Lower leg skin (tissue), 3 donors: ENCODE data around the gene SLC6A13.

Experiments
- POLR2A ChIP-seq, 2 donors: fragments of 450-650 bp; IDR thresholded peaks; one replicate each; pipeline ENCODE4 v1.6.1; 2016 to 2017; ENCODE audit warnings: antibody characterized with exemption in 2 of 2, mild to moderate bottlenecking in 1 of 2, moderate library complexity in 1 of 2
- TF ChIP-seq, protein P1 (sequence below), 3 donors: fragments of 450-650 bp; IDR thresholded peaks; one replicate each; pipeline ENCODE4 v1.5.1; 2016; ENCODE audit warnings: antibody characterized with exemption in 3 of 3, mild to moderate bottlenecking in 3 of 3, moderate library complexity in 2 of 3

DNA sequence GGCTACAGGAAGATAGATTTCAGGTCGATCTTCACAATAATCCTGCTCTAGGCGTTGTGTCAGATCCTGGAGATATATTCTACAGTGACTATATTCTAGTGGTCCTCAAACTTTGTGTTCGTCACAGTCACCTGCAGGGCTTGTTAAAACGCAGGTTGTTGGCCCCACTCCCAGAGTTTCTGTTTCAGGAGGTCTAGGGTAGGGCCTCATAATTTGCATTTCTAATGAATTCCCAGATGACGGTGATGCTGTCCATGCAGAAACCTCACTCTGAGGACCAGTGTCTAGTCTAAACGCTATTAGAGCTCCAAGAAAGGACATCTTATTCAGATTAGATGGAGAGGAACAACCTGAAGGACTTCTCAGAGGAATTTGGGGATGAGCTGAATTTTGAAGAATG is 13.2 kb upstream of the SLC6A13 start:
- TF ChIP-seq, protein P1, sequence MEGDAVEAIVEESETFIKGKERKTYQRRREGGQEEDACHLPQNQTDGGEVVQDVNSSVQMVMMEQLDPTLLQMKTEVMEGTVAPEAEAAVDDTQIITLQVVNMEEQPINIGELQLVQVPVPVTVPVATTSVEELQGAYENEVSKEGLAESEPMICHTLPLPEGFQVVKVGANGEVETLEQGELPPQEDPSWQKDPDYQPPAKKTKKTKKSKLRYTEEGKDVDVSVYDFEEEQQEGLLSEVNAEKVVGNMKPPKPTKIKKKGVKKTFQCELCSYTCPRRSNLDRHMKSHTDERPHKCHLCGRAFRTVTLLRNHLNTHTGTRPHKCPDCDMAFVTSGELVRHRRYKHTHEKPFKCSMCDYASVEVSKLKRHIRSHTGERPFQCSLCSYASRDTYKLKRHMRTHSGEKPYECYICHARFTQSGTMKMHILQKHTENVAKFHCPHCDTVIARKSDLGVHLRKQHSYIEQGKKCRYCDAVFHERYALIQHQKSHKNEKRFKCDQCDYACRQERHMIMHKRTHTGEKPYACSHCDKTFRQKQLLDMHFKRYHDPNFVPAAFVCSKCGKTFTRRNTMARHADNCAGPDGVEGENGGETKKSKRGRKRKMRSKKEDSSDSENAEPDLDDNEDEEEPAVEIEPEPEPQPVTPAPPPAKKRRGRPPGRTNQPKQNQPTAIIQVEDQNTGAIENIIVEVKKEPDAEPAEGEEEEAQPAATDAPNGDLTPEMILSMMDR (IDR thresholded peaks at IDR 0.05), result no peak
- TF ChIP-seq POLR2A (IDR thresholded peaks at IDR 0.05), result no peak
